ENCODE data around the gene TPGS2.
A peak's percentile ranks its signal among the peaks of the same experiment; 100 is the strongest.
"Not testable (repeated sequence)": the region's sequence is repeated elsewhere in the genome, so short reads cannot be mapped to it uniquely, and the experiment has no call there.

Gene TPGS2, protein sequence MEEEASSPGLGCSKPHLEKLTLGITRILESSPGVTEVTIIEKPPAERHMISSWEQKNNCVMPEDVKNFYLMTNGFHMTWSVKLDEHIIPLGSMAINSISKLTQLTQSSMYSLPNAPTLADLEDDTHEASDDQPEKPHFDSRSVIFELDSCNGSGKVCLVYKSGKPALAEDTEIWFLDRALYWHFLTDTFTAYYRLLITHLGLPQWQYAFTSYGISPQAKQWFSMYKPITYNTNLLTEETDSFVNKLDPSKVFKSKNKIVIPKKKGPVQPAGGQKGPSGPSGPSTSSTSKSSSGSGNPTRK

DNA sequence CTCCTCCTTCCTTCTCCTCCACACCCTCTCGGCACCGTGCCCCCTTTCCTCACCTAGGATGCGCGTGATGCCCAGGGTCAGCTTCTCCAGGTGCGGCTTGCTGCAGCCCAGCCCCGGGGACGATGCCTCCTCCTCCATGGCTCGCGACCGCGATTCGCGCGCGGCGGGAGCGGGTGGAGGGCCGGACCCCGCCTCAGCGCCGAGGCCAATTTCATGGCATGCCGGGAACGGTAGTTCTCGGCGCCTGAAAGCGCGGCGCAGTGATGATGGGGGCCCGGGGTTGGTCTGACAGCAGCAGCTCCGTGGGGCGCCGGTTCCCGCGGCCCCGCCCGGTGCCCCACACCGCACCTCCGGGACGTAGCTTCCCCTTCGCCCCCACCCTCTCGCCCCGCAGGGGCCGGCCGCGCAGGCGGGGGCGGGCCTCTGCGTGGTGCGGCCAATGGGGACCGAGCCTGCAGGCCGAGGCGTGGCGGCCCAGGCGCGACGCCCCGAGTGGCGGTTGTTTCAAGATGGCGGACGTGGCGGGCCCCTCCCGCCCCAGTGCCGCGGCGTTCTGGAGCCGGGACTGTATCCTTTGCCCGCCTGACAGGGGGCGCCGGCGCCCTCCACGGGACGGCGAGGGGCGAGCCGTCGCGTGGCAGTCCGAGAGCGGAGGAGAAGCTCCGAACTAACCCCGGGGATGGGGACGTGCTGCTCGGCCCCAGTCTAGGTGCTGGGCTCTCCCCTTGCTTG lies at the start of gene TPGS2, which contains the start of gene KIAA1328:
Gene TPGS2, minus strand, starts transcription at position 373 of the 732 bp plus-strand sequence. Its CDS starts 235 bp downstream, at position 138.
Gene KIAA1328, plus strand, starts transcription at position 498 of the 732 bp plus-strand sequence. Its CDS starts 12 bp downstream, at position 510.
- Histone ChIP-seq H4K20me1 (ENCODE audit: low read depth, low read length) (no peaks in the 10 kb centered on the region), H3K27ac (ENCODE audit: low read depth, low read length) (peak within 1 kb of the TSS; percentile 19), H3K9ac (ENCODE audit: low read length) (peak within 1 kb of the TSS; percentile 75), H3K79me2 (ENCODE audit: insufficient read depth, low read length) (peaks cover 32% of the 10 kb centered on the region), H3K36me3 (ENCODE audit: low read length) (no peaks in the 10 kb centered on the region), H3K9me3 (ENCODE audit: insufficient read depth, low read length) (no peaks in the 10 kb centered on the region), H3K4me3 (ENCODE audit: insufficient read depth, low read length, poor library complexity, severe bottlenecking) (peak within 1 kb of the TSS; percentile 88), H3K27me3 (ENCODE audit: low read length) (no peaks in the 10 kb centered on the region), H3F3A (ENCODE audit: insufficient read depth) (peaks cover 11% of the 10 kb centered on the region), H3K4me2 (ENCODE audit: low read depth, low read length, poor library complexity, severe bottlenecking) (peak within 1 kb of the TSS; percentile 64), H2AFZ (ENCODE audit: low read depth, low read length, severe bottlenecking) (peak within 1 kb of the TSS; percentile 92), H3K9me2 (replicated peaks; ENCODE audit: insufficient read depth, low read length) (no peaks in the 10 kb centered on the region)
- no peak for TF ChIP-seq EZH2phosphoT487 (conservative IDR thresholded peaks at IDR 0.05; ENCODE audit: low read length)
- TF ChIP-seq, protein P1, sequence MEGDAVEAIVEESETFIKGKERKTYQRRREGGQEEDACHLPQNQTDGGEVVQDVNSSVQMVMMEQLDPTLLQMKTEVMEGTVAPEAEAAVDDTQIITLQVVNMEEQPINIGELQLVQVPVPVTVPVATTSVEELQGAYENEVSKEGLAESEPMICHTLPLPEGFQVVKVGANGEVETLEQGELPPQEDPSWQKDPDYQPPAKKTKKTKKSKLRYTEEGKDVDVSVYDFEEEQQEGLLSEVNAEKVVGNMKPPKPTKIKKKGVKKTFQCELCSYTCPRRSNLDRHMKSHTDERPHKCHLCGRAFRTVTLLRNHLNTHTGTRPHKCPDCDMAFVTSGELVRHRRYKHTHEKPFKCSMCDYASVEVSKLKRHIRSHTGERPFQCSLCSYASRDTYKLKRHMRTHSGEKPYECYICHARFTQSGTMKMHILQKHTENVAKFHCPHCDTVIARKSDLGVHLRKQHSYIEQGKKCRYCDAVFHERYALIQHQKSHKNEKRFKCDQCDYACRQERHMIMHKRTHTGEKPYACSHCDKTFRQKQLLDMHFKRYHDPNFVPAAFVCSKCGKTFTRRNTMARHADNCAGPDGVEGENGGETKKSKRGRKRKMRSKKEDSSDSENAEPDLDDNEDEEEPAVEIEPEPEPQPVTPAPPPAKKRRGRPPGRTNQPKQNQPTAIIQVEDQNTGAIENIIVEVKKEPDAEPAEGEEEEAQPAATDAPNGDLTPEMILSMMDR (IDR thresholded peaks at IDR 0.05; ENCODE audit: insufficient read depth, low read length, poor library complexity, severe bottlenecking), result peak; percentile 50

DNA sequence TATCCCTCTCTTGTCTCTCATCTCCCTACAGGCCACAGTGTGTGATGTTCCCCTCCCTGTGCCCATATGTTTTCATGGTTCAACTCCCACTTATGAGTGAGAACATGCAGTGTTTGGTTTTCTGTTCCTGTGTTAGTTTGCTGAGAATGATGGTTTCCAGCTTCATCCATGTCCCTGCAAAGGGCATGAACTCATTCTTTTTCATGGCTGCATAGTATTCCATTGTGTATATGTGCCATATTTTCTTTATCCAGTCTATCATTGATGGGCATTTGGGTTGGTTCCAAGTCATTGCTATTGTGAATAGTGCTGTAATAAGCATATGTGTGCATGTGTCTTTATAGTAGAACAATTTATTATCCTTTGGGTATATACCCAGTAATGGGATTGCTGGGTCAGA lies 45.0 kb upstream of the TPGS2 start:
- not testable (repeated sequence) for H3F3A ChIP-seq (ENCODE audit: insufficient read depth); H3K27me3 ChIP-seq (ENCODE audit: low read length); H3K4me3 ChIP-seq (ENCODE audit: insufficient read depth, low read length, poor library complexity, severe bottlenecking); H3K36me3 ChIP-seq (ENCODE audit: low read length); H4K20me1 ChIP-seq (ENCODE audit: low read depth, low read length); H3K79me2 ChIP-seq (ENCODE audit: insufficient read depth, low read length); H3K9me3 ChIP-seq (ENCODE audit: insufficient read depth, low read length); H3K9me2 ChIP-seq (replicated peaks; ENCODE audit: insufficient read depth, low read length); H3K27ac ChIP-seq (ENCODE audit: low read depth, low read length); H3K4me2 ChIP-seq (ENCODE audit: low read depth, low read length, poor library complexity, severe bottlenecking); H3K9ac ChIP-seq (ENCODE audit: low read length); H2AFZ ChIP-seq (ENCODE audit: low read depth, low read length, severe bottlenecking)

DNA sequence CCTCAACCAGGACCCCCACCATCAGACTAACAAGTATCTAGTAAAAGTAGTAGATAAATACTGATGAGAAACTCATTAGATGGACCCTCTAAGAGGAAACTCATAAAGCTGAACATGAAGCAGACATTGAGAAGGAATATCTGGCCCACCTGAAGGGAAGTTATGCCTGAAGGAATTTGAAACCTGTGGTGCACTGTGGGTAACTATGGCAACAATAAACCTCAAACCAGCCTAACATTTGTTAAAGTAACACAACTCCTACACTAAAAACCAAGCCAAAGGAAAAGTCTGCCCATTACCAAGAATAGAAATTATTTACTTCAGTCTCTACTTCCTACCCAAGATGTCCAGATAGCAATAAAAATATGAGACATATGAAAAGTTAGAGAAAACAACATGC lies 43.5 kb upstream of the TPGS2 start:
- H3K9ac ChIP-seq (ENCODE audit: low read length), result no peak overlapping the region
- no peaks in the 10 kb centered on the region for H4K20me1 ChIP-seq (ENCODE audit: low read depth, low read length)
- H3K36me3 ChIP-seq (ENCODE audit: low read length), result no peaks in the 10 kb centered on the region
- no peak overlapping the region for H3K4me3 ChIP-seq (ENCODE audit: insufficient read depth, low read length, poor library complexity, severe bottlenecking)
- H3K27ac ChIP-seq (ENCODE audit: low read depth, low read length), result no peak overlapping the region
- TF ChIP-seq, protein P1 (IDR thresholded peaks at IDR 0.05; ENCODE audit: insufficient read depth, low read length, poor library complexity, severe bottlenecking), result no peak
- no peak for TF ChIP-seq EZH2phosphoT487 (conservative IDR thresholded peaks at IDR 0.05; ENCODE audit: low read length)
- H3K27me3 ChIP-seq (ENCODE audit: low read length), result no peaks in the 10 kb centered on the region
- no peaks in the 10 kb centered on the region for H3K79me2 ChIP-seq (ENCODE audit: insufficient read depth, low read length)
- H3K4me2 ChIP-seq (ENCODE audit: low read depth, low read length, poor library complexity, severe bottlenecking), result no peak overlapping the region
- H3F3A ChIP-seq (ENCODE audit: insufficient read depth), result no peaks in the 10 kb centered on the region
- H3K9me2 ChIP-seq (replicated peaks; ENCODE audit: insufficient read depth, low read length), result no peaks in the 10 kb centered on the region
- no peak overlapping the region for H2AFZ ChIP-seq (ENCODE audit: low read depth, low read length, severe bottlenecking)
- no peaks in the 10 kb centered on the region for H3K9me3 ChIP-seq (ENCODE audit: insufficient read depth, low read length)

DNA sequence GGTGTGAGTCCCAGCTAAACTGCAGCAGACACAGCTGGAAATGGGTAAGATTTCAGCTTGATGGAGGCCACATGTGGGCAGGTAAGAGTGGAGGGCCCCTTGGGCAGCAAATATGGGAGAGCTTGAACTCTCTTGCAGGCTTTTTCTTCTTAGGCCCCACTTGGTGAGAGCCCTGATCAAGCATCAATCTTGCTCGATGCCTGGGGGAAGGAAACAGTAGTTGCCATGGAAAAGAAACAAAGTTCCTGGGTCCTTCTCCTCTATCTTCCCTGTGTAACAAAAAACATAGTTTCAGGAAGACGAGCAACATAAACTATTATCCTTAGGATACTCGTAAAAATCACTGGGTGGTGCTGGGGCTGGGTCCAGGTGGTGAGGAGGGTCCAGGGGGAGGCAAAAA lies 43.0 kb upstream of the TPGS2 start:
- H3K36me3 ChIP-seq (ENCODE audit: low read length), result no peaks in the 10 kb centered on the region
- H3K4me2 ChIP-seq (ENCODE audit: low read depth, low read length, poor library complexity, severe bottlenecking), result no peak overlapping the region
- H3K9ac ChIP-seq (ENCODE audit: low read length), result no peak overlapping the region
- no peaks in the 10 kb centered on the region for H3K9me2 ChIP-seq (replicated peaks; ENCODE audit: insufficient read depth, low read length)
- no peaks in the 10 kb centered on the region for H3K9me3 ChIP-seq (ENCODE audit: insufficient read depth, low read length)
- no peaks in the 10 kb centered on the region for H3K79me2 ChIP-seq (ENCODE audit: insufficient read depth, low read length)
- no peaks in the 10 kb centered on the region for H4K20me1 ChIP-seq (ENCODE audit: low read depth, low read length)
- no peak overlapping the region for H3K4me3 ChIP-seq (ENCODE audit: insufficient read depth, low read length, poor library complexity, severe bottlenecking)
- TF ChIP-seq, protein P1 (IDR thresholded peaks at IDR 0.05; ENCODE audit: insufficient read depth, low read length, poor library complexity, severe bottlenecking), result no peak
- no peak for TF ChIP-seq EZH2phosphoT487 (conservative IDR thresholded peaks at IDR 0.05; ENCODE audit: low read length)
- no peaks in the 10 kb centered on the region for H3F3A ChIP-seq (ENCODE audit: insufficient read depth)
- no peak overlapping the region for H3K27ac ChIP-seq (ENCODE audit: low read depth, low read length)
- H2AFZ ChIP-seq (ENCODE audit: low read depth, low read length, severe bottlenecking), result no peak overlapping the region
- H3K27me3 ChIP-seq (ENCODE audit: low read length), result no peaks in the 10 kb centered on the region

Measured in SU-DHL-6 (cell line).